ENCODE data around the gene CT83. TPM values are rescaled to one million over a fixed set of nuclear protein-coding genes. Genes with fewer than 3 reads are reported as not detected.

CT83 gene
- total and polyA plus RNA-seq, 7 donors = not detected

GRCh38 chrX:116417214-116417613 lies 45.6 kb downstream of the CT83 start:
- H3K4me1 ChIP-seq = no peaks in the 10 kb centered on the region
- intact Hi-C loops (cut with DNase I) = no loop called here
- no peak for TF ChIP-seq CTCF (IDR thresholded peaks at IDR 0.05)
- no peak for DNase-seq
- no peaks in the 10 kb centered on the region for H3K9me3 ChIP-seq
- no peak overlapping the region for H3K4me3 ChIP-seq
- no peak overlapping the region for H3K27ac ChIP-seq
- 74 to 83% (median 82%) methylated on average over 1 of the region's 1 CpG for WGBS, 3 donors
- H3K27me3 ChIP-seq (ENCODE audit: insufficient read depth in 3 of 3, low read length in 2 of 3) = no peaks in the 10 kb centered on the region
- no peaks in the 10 kb centered on the region for H3K36me3 ChIP-seq (ENCODE audit: insufficient read depth in 1 of 2, low read depth in 1 of 2)
- no peak for ATAC-seq

GRCh38 chrX:116413273-116413672 lies 49.5 kb downstream of the CT83 start:
- intact Hi-C loops (cut with DNase I) = no loop called here
- Histone ChIP-seq H3K4me3 (no peak overlapping the region), H3K27me3 (ENCODE audit: insufficient read depth in 3 of 3, low read length in 2 of 3) (no peaks in the 10 kb centered on the region), H3K9me3 (no peaks in the 10 kb centered on the region), H3K27ac (no peak overlapping the region), H3K36me3 (ENCODE audit: insufficient read depth in 1 of 2, low read depth in 1 of 2) (no peaks in the 10 kb centered on the region), H3K4me1 (no peaks in the 10 kb centered on the region)
- no peak for TF ChIP-seq CTCF (IDR thresholded peaks at IDR 0.05)
- WGBS, 3 donors = 17 to 32% (median 28%) methylated on average over 1 of the region's 1 CpG
- no peak for DNase-seq
- ATAC-seq = no peak

Other genes starting within 250 kb of the CT83 start
- not detected for gene SLC6A14, start 26.4 kb downstream of the CT83 start, total RNA-seq
- gene SLC6A14, start 26.4 kb downstream of the CT83 start, polyA plus RNA-seq = under 1 TPM in 1 of 3 donors, not detected in 2; 0.01 TPM